ENCODE measurements around the gene DUSP8.
"Not testable (repeated sequence)": the region's sequence is repeated elsewhere in the genome, so short reads cannot be mapped to it uniquely, and the experiment has no call there.

DUSP8 gene

GRCh38 chr11:1513326-1514296 is 58.5 kb downstream of the DUSP8 start:
- DNase-seq: no peak

- DNase-seq: not testable (repeated sequence)
These were observed 59.4 kb downstream of the DUSP8 start for GRCh38 chr11:1512531-1513258.

GRCh38 chr11:1511937-1512496 is 60.1 kb downstream of the DUSP8 start:
- DNase-seq: no peak

- DNase-seq: no peak
These were observed 61.1 kb downstream of the DUSP8 start for GRCh38 chr11:1510928-1511327.

- DNase-seq: not testable (repeated sequence)
These were observed 61.7 kb downstream of the DUSP8 start for GRCh38 chr11:1510351-1510750.

GRCh38 chr11:1509626-1510255 is 62.3 kb downstream of the DUSP8 start:
- DNase-seq: no peak

GRCh38 chr11:1508986-1509385 is 63.1 kb downstream of the DUSP8 start:
- DNase-seq: no peak

GRCh38 chr11:1508491-1508891 is 63.6 kb downstream of the DUSP8 start:
- no peak for DNase-seq

GRCh38 chr11:1507381-1508140 is 64.5 kb downstream of the DUSP8 start:
- no peak for DNase-seq

- no peak for DNase-seq
These were observed 65.1 kb downstream of the DUSP8 start for GRCh38 chr11:1506981-1507380.

- no peak for DNase-seq
These were observed 66.6 kb downstream of the DUSP8 start for GRCh38 chr11:1505480-1505879.

GRCh38 chr11:1504581-1505290 is 67.3 kb downstream of the DUSP8 start:
- DNase-seq: no peak

- no peak for DNase-seq
These were observed 67.9 kb downstream of the DUSP8 start for GRCh38 chr11:1504138-1504537.
